ENCODE results near the gene CEP44. TPM values are rescaled to one million over a fixed set of nuclear protein-coding genes. Genes with fewer than 3 reads are reported as not detected.

Gene CEP44
- total RNA-seq, 1 experiment from 2014 or later: 11.5 TPM

- ChIA-PET RAD21 (ENCODE audit: low non-redundant PET in 1 of 2, low total read pairs in 2 of 2, uncharacterized antibody in 2 of 2, unreplicated experiment in 2 of 2) (no interaction called here), POLR2A (no interaction called here), CTCF (no interaction called here)
- H4K20me1 ChIP-seq (ENCODE audit: insufficient read depth): no peaks in the 10 kb centered on the region
- no TSS peak for BruUV-seq (replicated peaks)
- H3K9me2 ChIP-seq (ENCODE audit: insufficient read depth): no peaks in the 10 kb centered on the region
- no peaks in the 10 kb centered on the region for H3K9me3 ChIP-seq (ENCODE audit: control insufficient read depth in 1 of 2, insufficient read depth in 1 of 2, low read depth in 1 of 2, low read length in 2 of 2)
- H3K9ac ChIP-seq (ENCODE audit: low read length): no peak overlapping the region
- H2AFZ ChIP-seq (ENCODE audit: low read depth, low read length, poor library complexity, severe bottlenecking): no peak overlapping the region
- H3K4me3 ChIP-seq (replicated peaks in 1 of 2; ENCODE audit: low read depth in 1 of 2, low read length in 2 of 2): no peak overlapping the region
- ATAC-seq (no peak), DNase-seq (ENCODE audit: low read depth, low spot score) (no peak)
- H3K4me2 ChIP-seq (ENCODE audit: low read length): no peak overlapping the region
- no peaks in the 10 kb centered on the region for H3K4me1 ChIP-seq (ENCODE audit: control insufficient read depth in 1 of 2, insufficient read depth in 2 of 2, low read length in 2 of 2)
- H3K36me3 ChIP-seq (ENCODE audit: control insufficient read depth in 1 of 2, insufficient read depth in 2 of 2, low read length in 2 of 2): peaks cover 0 to 4% of the 10 kb centered on the region in 2 experiments; a peak in 2 of 4 replicates
- no peaks in the 10 kb centered on the region for H3K27me3 ChIP-seq (ENCODE audit: insufficient read depth, low read length)
- no peak overlapping the region for H3K27ac ChIP-seq (ENCODE audit: low read depth, low read length)
- TF ChIP-seq, protein P1, sequence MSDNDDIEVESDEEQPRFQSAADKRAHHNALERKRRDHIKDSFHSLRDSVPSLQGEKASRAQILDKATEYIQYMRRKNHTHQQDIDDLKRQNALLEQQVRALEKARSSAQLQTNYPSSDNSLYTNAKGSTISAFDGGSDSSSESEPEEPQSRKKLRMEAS (IDR thresholded peaks at IDR 0.05): no peak
- TF ChIP-seq YY1 (IDR thresholded peaks at IDR 0.05; ENCODE audit: extremely low read depth, insufficient replicate concordance, low read depth, low read length): no peak
- no peak for TF ChIP-seq ATF3 (IDR thresholded peaks at IDR 0.05)
- TF ChIP-seq POLR2A (IDR thresholded peaks at IDR 0.05; ENCODE audit: borderline replicate concordance, extremely low read depth, insufficient read depth, insufficient read length): no peak
- no peak for TF ChIP-seq POLR2AphosphoS5 (IDR thresholded peaks at IDR 0.05; ENCODE audit: low read depth, low read length)
- intact Hi-C loops (cut with micrococcal nuclease): no loop called here
- no peaks in the 10 kb centered on the region for H3K79me2 ChIP-seq (ENCODE audit: insufficient read depth, low read length)
Observed at GRCh38 chr4:174305961-174306360, 22.2 kb downstream of the CEP44 start.

GRCh38 chr4:174307694-174308093, 24.0 kb downstream of the CEP44 start:
- Histone ChIP-seq H3K9ac (ENCODE audit: low read length) (no peak overlapping the region), H3K4me2 (ENCODE audit: low read length) (no peak overlapping the region), H3K9me3 (ENCODE audit: control insufficient read depth in 1 of 2, insufficient read depth in 1 of 2, low read depth in 1 of 2, low read length in 2 of 2) (no peaks in the 10 kb centered on the region), H2AFZ (ENCODE audit: low read depth, low read length, poor library complexity, severe bottlenecking) (no peak overlapping the region), H3K4me1 (ENCODE audit: control insufficient read depth in 1 of 2, insufficient read depth in 2 of 2, low read length in 2 of 2) (no peaks in the 10 kb centered on the region), H3K27ac (ENCODE audit: low read depth, low read length) (no peak overlapping the region), H4K20me1 (ENCODE audit: insufficient read depth) (no peaks in the 10 kb centered on the region), H3K9me2 (ENCODE audit: insufficient read depth) (no peaks in the 10 kb centered on the region), H3K4me3 (replicated peaks in 1 of 2; ENCODE audit: low read depth in 1 of 2, low read length in 2 of 2) (no peak overlapping the region), H3K36me3 (ENCODE audit: control insufficient read depth in 1 of 2, insufficient read depth in 2 of 2, low read length in 2 of 2) (peaks cover 4 to 6% of the 10 kb centered on the region in 2 experiments; a peak in 3 of 4 replicates), H3K79me2 (ENCODE audit: insufficient read depth, low read length) (no peaks in the 10 kb centered on the region), H3K27me3 (ENCODE audit: insufficient read depth, low read length) (no peaks in the 10 kb centered on the region)
- ChIA-PET POLR2A (no interaction called here), CTCF (no interaction called here), RAD21 (ENCODE audit: low non-redundant PET in 1 of 2, low total read pairs in 2 of 2, uncharacterized antibody in 2 of 2, unreplicated experiment in 2 of 2) (no interaction called here)
- intact Hi-C loops (cut with micrococcal nuclease): no loop called here
- DNase-seq (ENCODE audit: low read depth, low spot score): no peak
- no peak for ATAC-seq
- no TSS peak for BruUV-seq (replicated peaks)
- TF ChIP-seq TCF7L2 (IDR thresholded peaks at IDR 0.05; ENCODE audit: borderline replicate concordance, extremely low read depth, insufficient read depth, insufficient read length) (no peak), EZH2 (IDR thresholded peaks at IDR 0.05) (no peak), CEBPB (IDR thresholded peaks at IDR 0.05; ENCODE audit: low read depth) (no peak), ZFX (IDR thresholded peaks at IDR 0.05) (no peak)
